Colonic mucosa (tissue), 4 donors: ENCODE data around the gene FHIT. TPM values are rescaled to one million over a fixed set of nuclear protein-coding genes. Genes with fewer than 3 reads are reported as not detected.
"Not testable (repeated sequence)": the region's sequence is repeated elsewhere in the genome, so short reads cannot be mapped to it uniquely, and the experiment has no call there.

Source experiments
- DNase-seq: peaks from one replicate; pipeline ENCODE4 v3.0.0-alpha.2; 2020
- H3K27ac ChIP-seq: fragments of 200-600 bp; one replicate; pipeline ENCODE4 v1.8.0; 2021
- H3K27me3 ChIP-seq: fragments of 200-600 bp; one replicate; pipeline ENCODE4 v1.8.0; 2021
- H3K36me3 ChIP-seq: fragments of 200-600 bp; one replicate; pipeline ENCODE4 v1.8.0; 2021
- H3K4me1 ChIP-seq: fragments of 200-600 bp; one replicate; pipeline ENCODE4 v1.8.0; 2021; ENCODE audit warnings: mild to moderate bottlenecking
- H3K4me3 ChIP-seq: fragments of 200-600 bp; one replicate; pipeline ENCODE4 v1.8.0; 2021
- H3K9ac ChIP-seq, 2 donors: one replicate each; pipeline ENCODE4 v1.7.0; 2013; ENCODE audit warnings: control low read depth in 2 of 2, low read depth in 2 of 2, low read length in 2 of 2
- H3K9me3 ChIP-seq: fragments of 200-600 bp; one replicate; pipeline ENCODE4 v1.8.0; 2021
- intact Hi-C: fragments of 100-400 bp; cut with DNase I; formaldehyde crosslinking; loops from one replicate; pipeline ENCODE4 v1.14.1; 2022
- total RNA-seq, 2 donors: library from RNA; stranded (reverse); fragmentation: NEBNext Ultra II Directional in 1 of 2; extraction: Animal tissue kit (Norgen Biotek cat#: 25700) in 1 of 2; gene quantifications; one replicate each; pipeline ENCODE4 v1.2.1, GENCODE V29; 2021
- TF ChIP-seq, protein P1 (sequence below): fragments of 200-600 bp; IDR thresholded peaks from one replicate; pipeline ENCODE4 v1.8.0; 2022; ENCODE audit warnings: antibody characterized with exemption, mild to moderate bottlenecking
- donor health status: healthy.
- donor health status: DM: no; HTN: no; CAD: no.
- donor health status: DM: no; HTN: no; CAD: no.

The FHIT gene
- total RNA-seq, 2 donors from 2014 or later, result 7.7 to 9.4 TPM

- no peak for DNase-seq
- H3K9me3 ChIP-seq, result no peaks in the 10 kb centered on the region
- intact Hi-C loops, result no loop called here
- H3K27ac ChIP-seq, result no peak overlapping the region
- no peaks in the 10 kb centered on the region for H3K27me3 ChIP-seq
- TF ChIP-seq, protein P1, sequence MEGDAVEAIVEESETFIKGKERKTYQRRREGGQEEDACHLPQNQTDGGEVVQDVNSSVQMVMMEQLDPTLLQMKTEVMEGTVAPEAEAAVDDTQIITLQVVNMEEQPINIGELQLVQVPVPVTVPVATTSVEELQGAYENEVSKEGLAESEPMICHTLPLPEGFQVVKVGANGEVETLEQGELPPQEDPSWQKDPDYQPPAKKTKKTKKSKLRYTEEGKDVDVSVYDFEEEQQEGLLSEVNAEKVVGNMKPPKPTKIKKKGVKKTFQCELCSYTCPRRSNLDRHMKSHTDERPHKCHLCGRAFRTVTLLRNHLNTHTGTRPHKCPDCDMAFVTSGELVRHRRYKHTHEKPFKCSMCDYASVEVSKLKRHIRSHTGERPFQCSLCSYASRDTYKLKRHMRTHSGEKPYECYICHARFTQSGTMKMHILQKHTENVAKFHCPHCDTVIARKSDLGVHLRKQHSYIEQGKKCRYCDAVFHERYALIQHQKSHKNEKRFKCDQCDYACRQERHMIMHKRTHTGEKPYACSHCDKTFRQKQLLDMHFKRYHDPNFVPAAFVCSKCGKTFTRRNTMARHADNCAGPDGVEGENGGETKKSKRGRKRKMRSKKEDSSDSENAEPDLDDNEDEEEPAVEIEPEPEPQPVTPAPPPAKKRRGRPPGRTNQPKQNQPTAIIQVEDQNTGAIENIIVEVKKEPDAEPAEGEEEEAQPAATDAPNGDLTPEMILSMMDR, result no peak
- H3K4me3 ChIP-seq, result no peak overlapping the region
- no peaks in the 10 kb centered on the region for H3K36me3 ChIP-seq
- H3K4me1 ChIP-seq, result no peaks in the 10 kb centered on the region
- H3K9ac ChIP-seq, result no peak overlapping the region
Measured at GRCh38 chr3:61053781-61054496, 197.3 kb downstream of the FHIT start.

DNA sequence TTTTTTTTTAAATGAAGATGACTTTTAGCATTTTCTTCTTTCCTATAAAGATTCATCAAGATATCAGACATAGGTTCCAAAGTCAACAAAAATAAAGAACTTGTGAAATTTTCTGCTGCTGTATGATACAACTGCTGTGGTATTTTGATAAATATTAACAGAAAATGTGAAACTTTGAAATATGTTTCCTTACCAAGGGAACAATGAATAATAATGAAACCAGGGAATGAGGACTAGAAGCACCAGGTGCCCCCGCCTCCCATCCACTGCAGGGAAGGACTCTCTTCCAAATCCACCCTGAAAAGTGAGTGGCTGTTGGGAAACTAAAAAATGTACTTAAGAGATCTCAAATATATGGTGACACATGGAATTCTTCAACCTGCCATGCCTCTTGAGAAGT, 198.4 kb downstream of the FHIT start:
- TF ChIP-seq, protein P1, result no peak
- intact Hi-C loops, result no loop called here
- H3K36me3 ChIP-seq, result no peaks in the 10 kb centered on the region

GRCh38 chr3:61051666-61052065, 199.6 kb downstream of the FHIT start:
- TF ChIP-seq, protein P1, result no peak
- Histone ChIP-seq H3K27me3 (no peaks in the 10 kb centered on the region), H3K4me3 (no peak overlapping the region), H3K36me3 (no peaks in the 10 kb centered on the region), H3K27ac (no peak overlapping the region), H3K9ac (no peak overlapping the region), H3K9me3 (no peaks in the 10 kb centered on the region), H3K4me1 (no peaks in the 10 kb centered on the region)
- no peak for DNase-seq
- intact Hi-C loops, result no loop called here

More for the DNA sequence above, 198.4 kb downstream of the FHIT start:
- Histone ChIP-seq H3K4me1 (no peaks in the 10 kb centered on the region), H3K9ac (no peak overlapping the region), H3K9me3 (no peaks in the 10 kb centered on the region), H3K4me3 (no peak overlapping the region), H3K27me3 (no peaks in the 10 kb centered on the region), H3K27ac (no peak overlapping the region)
- DNase-seq, result no peak

- H3K9ac ChIP-seq, H3K27me3 ChIP-seq, H3K4me3 ChIP-seq, H3K4me1 ChIP-seq, H3K36me3 ChIP-seq, intact Hi-C loops, DNase-seq, H3K27ac ChIP-seq, H3K9me3 ChIP-seq: not testable (repeated sequence)
Measured at GRCh38 chr3:61045169-61045568, 206.1 kb downstream of the FHIT start.

DNA sequence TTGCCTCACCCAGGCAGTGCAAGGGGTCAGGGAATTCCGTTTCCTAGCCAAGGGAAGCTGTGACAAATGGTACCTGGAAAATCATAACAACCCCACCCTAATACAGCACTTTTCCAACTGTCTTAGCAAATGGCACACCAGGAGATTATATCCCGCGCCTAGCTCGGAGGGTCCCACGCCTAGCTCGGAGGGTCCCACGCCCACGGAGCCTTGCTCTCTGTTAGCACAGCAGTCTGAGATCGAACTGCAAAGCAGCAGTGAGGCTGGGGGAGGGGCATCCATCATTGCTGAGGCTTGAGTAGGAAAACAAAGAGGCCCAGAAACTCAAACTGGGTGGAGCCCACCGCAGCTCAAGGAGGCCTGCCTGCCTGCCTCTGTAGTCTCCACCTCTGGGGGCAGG, 208.1 kb downstream of the FHIT start:
- H3K27ac ChIP-seq, result no peak overlapping the region
- H3K4me3 ChIP-seq, result no peak overlapping the region
- no peaks in the 10 kb centered on the region for H3K27me3 ChIP-seq
- no peaks in the 10 kb centered on the region for H3K9me3 ChIP-seq
- no peak overlapping the region for H3K9ac ChIP-seq
- intact Hi-C loops, result no loop called here
- no peaks in the 10 kb centered on the region for H3K4me1 ChIP-seq
- DNase-seq, result no peak
- no peaks in the 10 kb centered on the region for H3K36me3 ChIP-seq
- TF ChIP-seq, protein P1, result no peak

- no peak overlapping the region for H3K4me3 ChIP-seq
- no peaks in the 10 kb centered on the region for H3K4me1 ChIP-seq
- H3K36me3 ChIP-seq, result no peaks in the 10 kb centered on the region
- intact Hi-C loops, result no loop called here
- no peak overlapping the region for H3K9ac ChIP-seq
- no peak overlapping the region for H3K27ac ChIP-seq
- no peaks in the 10 kb centered on the region for H3K9me3 ChIP-seq
- no peak for DNase-seq
- TF ChIP-seq, protein P1, result no peak
- no peaks in the 10 kb centered on the region for H3K27me3 ChIP-seq
Measured at GRCh38 chr3:61040618-61041017, 210.6 kb downstream of the FHIT start.
